Measurements from ENCODE around the gene ETF1.

DNA sequence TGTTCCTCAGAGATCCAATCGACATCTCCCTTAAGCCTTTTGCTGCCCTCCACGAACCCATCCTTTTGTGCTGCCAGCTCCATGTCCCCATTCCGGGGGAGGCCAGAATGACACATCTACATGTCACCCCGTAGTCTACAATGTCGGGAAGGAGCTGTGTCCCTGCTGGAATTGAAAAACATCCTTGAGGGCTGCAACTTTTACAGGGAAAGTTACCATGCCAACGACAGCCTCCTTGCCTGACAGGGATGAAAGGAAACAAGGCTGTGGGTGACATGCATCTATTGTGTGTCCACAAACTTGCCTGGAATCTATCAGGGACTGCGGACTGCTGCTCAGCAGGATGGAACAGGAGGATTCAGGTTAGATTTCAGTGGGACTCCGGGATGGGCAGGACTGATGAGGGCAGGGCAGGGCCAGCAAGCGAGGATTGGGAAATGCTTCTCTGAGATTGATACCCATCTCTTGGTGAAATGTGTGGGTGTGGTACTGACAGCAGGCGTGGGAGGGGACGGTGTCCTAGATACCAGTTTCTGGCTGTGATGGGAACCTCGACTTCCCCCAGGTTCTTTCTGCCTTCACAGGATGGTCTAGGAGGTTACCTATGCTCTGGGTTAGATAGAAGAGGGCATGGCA, 52.3 kb downstream of the ETF1 start:
- TF ChIP-seq POLR2A (IDR thresholded peaks at IDR 0.05) (no peak), CTCF (IDR thresholded peaks at IDR 0.05) (no peak)

Data from vagina (tissue), 2 donors.